HFFc6 (cell line): ENCODE measurements around the gene SPEF1. TPM values are rescaled to one million over a fixed set of nuclear protein-coding genes. Genes with fewer than 3 reads are reported as not detected.

Source experiments
- DNase-seq: peaks from one replicate; pipeline ENCODE4 v3.0.0-alpha.2; 2018
- H3K27ac Mint-ChIP-seq: 2 replicates; pipeline ENCODE4 v1.8.0; 2020; ENCODE audit warnings: mild to moderate bottlenecking, mixed read lengths
- H3K27me3 Mint-ChIP-seq: 2 replicates; pipeline ENCODE4 v1.8.0; 2021; ENCODE audit warnings: mild to moderate bottlenecking, moderate library complexity, mixed read lengths; ENCODE audit not compliant: insufficient read depth
- H3K36me3 Mint-ChIP-seq: 2 replicates; pipeline ENCODE4 v1.8.0; 2021; ENCODE audit warnings: low read depth, mixed read lengths
- H3K4me1 Mint-ChIP-seq: 2 replicates; pipeline ENCODE4 v1.8.0; 2020; ENCODE audit warnings: low read depth, mixed read lengths
- H3K4me3 Mint-ChIP-seq: 2 replicates; pipeline ENCODE4 v1.8.0; 2020; ENCODE audit warnings: mild to moderate bottlenecking, moderate library complexity, mixed read lengths
- H3K9me3 Mint-ChIP-seq: 2 replicates; pipeline ENCODE4 v1.8.0; 2020; ENCODE audit warnings: mild to moderate bottlenecking, mixed read lengths
- total RNA-seq, 6 experiments: library from RNA; stranded (reverse); fragmentation: NEBNext Ultra II Directional; extraction: Animal tissue kit (Norgen Biotek cat#: 25700); gene quantifications; 2 replicates in 1 of 6; 3 replicates in 5 of 6; pipeline ENCODE4 v1.2.3, GENCODE V29; 2021
- TF ChIP-seq, protein P1 (sequence below): fragments of 200-600 bp; sonication (generic); IDR thresholded peaks from 2 replicates; pipeline ENCODE4 v1.5.0; 2021; ENCODE audit warnings: antibody characterized with exemption, mild to moderate bottlenecking

SPEF1 gene
- total RNA-seq, 6 experiments from 2014 or later, result 0.19 to 0.48 (median 0.36) TPM; not detected in 1

DNA sequence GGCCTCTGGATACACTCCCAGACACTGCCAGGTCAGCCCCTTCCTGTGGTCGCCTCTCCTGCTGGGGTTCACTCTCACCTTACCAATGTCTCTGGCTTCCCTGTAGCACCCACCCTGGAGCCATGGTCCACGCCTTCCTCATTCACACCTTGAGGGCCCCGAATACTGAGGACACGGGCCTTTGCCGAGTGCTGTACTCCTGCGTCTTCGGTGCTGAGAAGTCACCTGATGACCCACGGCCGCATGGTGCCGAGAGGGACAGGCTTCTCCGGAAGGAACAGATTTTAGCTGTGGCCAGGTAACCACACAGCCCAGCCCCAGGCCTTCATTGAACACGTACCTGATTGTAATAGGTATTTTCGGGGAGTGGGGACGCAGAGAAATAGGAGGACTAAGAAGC lies 40.7 kb upstream of the SPEF1 start:
- Mint-ChIP-seq H3K36me3 (peaks cover 30% of the 10 kb centered on the region), H3K9me3 (no peaks in the 10 kb centered on the region), H3K4me3 (peak overlapping the region; percentile 97), H3K4me1 (peaks cover 29% of the 10 kb centered on the region), H3K27ac (peak overlapping the region; percentile 99), H3K27me3 (no peaks in the 10 kb centered on the region)
- TF ChIP-seq, protein P1, sequence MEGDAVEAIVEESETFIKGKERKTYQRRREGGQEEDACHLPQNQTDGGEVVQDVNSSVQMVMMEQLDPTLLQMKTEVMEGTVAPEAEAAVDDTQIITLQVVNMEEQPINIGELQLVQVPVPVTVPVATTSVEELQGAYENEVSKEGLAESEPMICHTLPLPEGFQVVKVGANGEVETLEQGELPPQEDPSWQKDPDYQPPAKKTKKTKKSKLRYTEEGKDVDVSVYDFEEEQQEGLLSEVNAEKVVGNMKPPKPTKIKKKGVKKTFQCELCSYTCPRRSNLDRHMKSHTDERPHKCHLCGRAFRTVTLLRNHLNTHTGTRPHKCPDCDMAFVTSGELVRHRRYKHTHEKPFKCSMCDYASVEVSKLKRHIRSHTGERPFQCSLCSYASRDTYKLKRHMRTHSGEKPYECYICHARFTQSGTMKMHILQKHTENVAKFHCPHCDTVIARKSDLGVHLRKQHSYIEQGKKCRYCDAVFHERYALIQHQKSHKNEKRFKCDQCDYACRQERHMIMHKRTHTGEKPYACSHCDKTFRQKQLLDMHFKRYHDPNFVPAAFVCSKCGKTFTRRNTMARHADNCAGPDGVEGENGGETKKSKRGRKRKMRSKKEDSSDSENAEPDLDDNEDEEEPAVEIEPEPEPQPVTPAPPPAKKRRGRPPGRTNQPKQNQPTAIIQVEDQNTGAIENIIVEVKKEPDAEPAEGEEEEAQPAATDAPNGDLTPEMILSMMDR, result no peak
- no peak for DNase-seq

DNA sequence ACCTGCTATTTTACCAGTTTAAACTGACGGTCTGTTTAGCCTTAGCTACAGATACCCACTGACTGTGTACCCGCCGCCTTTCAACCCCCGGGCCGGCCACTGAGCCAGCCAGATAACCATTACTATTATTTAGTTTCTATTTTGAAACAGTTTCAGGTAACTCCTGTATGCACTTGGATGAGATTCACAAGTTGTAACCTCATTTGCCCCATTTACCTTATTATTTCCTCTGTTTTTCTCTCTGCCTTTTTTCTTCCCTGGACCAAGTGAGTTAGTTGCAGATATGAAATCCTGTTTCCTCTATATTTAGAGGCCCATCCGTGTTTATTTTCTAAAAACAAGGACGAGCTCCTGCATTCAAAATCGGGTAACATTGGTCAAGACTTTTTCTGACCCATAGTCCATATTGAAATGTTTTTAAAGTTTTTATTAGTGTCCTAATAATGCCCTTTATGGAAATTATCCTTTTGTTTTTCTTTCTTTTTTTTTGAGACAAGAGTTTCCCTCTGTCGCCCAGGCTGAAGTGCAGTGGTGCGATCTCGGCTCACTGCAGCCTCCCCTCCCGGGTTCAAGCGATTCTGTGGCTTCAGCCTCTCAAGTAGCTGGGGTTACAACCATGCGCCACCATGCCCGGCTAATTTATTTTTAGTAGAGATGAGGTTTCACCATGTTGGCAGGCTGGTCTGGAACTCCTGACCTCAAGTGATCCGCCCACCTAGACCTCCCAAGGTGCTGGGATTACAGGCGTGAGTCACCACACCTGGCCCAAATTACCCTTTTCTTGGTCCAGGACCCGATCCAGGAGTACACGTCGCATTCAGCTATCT lies 39.9 kb upstream of the SPEF1 start:
- no peaks in the 10 kb centered on the region for H3K9me3 Mint-ChIP-seq
- H3K4me1 Mint-ChIP-seq, result peaks cover 29% of the 10 kb centered on the region
- no peak for DNase-seq
- TF ChIP-seq, protein P1, result no peak
- H3K27ac Mint-ChIP-seq, result peak overlapping the region; percentile 99
- H3K4me3 Mint-ChIP-seq, result peak overlapping the region; percentile 97
- peaks cover 21% of the 10 kb centered on the region; the same call in 1 of the 2 replicates for H3K36me3 Mint-ChIP-seq
- H3K27me3 Mint-ChIP-seq, result no peaks in the 10 kb centered on the region

DNA sequence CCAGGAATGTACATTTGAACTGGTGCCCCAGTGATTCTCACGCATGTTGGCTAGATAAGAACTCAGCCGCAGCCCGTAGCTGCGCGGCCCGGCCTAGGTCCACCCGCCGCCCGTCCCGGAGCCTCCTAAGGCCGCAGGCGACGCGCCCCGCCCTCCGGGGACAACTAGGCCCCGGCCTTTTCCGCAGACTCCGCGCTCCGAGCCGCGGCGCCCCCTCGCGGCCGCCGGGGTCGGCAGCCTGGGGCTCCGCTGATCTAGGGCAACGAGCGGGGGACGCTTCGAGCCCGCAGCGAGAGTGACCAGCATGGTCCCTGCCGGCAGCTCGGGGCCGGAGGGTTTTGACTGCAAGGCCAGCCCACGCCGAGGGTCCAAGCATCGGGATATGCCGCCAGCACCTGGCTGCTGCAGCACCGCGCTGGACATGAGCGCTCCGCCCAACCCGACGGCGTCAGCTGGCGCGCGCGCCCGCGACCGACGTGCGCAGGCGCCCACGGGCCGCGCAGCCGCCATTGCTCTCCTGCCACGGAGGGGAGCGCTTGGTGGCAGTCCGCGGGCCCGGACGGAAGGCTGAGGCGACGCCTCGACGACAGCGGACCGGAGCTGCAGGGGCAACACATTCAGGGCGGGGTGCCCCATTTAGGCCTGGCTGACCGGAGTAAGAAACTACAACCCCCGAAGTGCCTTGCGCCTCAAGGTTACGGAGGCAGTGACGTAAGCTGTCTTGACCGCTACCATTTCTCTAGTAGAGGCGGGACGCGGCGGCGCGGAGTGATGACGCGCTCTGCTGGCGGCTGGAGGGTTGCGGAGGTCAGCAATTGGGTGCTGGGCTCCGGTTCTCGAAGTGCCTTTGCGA lies 39.0 kb upstream of the SPEF1 start, which contains the start of gene AP5S1:
AP5S1 (plus strand) TSS at position 500 of the 853 bp plus-strand sequence. CDS start 1,571 bp downstream, outside the sequence.
- Mint-ChIP-seq H3K27me3 (no peaks in the 10 kb centered on the region; the same call in 1 of the 2 replicates), H3K4me3 (peak within 1 kb of the TSS; percentile 97), H3K4me1 (peaks cover 29% of the 10 kb centered on the region), H3K36me3 (peaks cover 19% of the 10 kb centered on the region; the same call in 1 of the 2 replicates), H3K27ac (peak within 1 kb of the TSS; percentile 99), H3K9me3 (no peaks in the 10 kb centered on the region)
- DNase-seq, result peak; percentile 92
- TF ChIP-seq, protein P1, result peak; percentile 99

DNA sequence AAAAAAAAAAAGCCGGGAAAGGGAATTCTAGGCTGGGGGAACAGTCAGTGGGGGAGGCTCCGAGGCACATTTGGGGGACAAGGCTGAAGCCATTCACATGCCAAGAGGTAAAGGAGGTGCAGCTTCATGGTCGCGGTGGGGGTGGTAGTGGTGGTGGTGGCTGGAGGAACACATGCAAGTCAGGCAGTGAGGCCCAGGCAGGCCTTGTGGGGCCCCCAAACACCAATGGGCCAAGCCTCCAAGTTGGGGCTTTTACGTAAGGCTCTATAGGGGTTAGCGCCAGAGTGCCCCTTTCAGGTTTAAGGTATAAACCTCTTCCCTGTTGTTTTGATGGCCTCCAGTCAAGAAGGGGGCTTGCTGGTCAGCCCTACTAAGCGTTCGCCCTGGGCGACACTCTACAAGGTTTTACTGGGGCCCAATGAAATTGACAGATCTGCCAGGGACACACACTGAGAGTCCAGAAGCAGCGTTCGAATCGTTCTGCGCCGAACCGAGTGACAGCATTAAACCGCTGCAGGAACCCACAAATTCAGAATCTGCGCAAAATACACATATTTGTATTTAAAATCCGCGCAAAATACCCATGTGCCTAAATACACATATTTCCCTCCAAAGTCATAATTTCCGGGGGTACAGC lies 38.3 kb upstream of the SPEF1 start:
- no peaks in the 10 kb centered on the region for H3K9me3 Mint-ChIP-seq
- peaks cover 29% of the 10 kb centered on the region for H3K4me1 Mint-ChIP-seq
- H3K4me3 Mint-ChIP-seq, result peak overlapping the region; percentile 97
- peaks cover 13% of the 10 kb centered on the region; the same call in 1 of the 2 replicates for H3K36me3 Mint-ChIP-seq
- TF ChIP-seq, protein P1, result no peak
- no peak for DNase-seq
- H3K27me3 Mint-ChIP-seq, result no peaks in the 10 kb centered on the region; the same call in 1 of the 2 replicates
- H3K27ac Mint-ChIP-seq, result peak overlapping the region; percentile 82
